DND-41 (cell line): ENCODE measurements around the gene PALM3.

Source experiments
- CTCF ChIP-seq: IDR thresholded peaks from 2 replicates; pipeline ENCODE4 v1.5.1; 2012; ENCODE audit warnings: borderline replicate concordance, low read length, moderate library complexity, mild to moderate bottlenecking; ENCODE audit not compliant: poor library complexity, severe bottlenecking; ENCODE audit errors: extremely low read depth
- EZH2 ChIP-seq: IDR thresholded peaks from 3 replicates; pipeline ENCODE4 v1.6.1; 2012; ENCODE audit warnings: borderline replicate concordance, low read depth, mild to moderate bottlenecking, moderate library complexity, low read length, inconsistent platforms; ENCODE audit not compliant: severe bottlenecking

- TF ChIP-seq CTCF: no peak
- no peak for TF ChIP-seq EZH2
These were observed 46.3 kb downstream of the PALM3 start for GRCh38 chr19:14015524-14016035.
